SKM-1 treated with dmso at 0.1 percent for 144 hours (cell line): ENCODE data around the gene ZNF165.
A peak's percentile ranks its signal among the peaks of the same experiment; 100 is the strongest.
"Not testable (repeated sequence)": the region's sequence is repeated elsewhere in the genome, so short reads cannot be mapped to it uniquely, and the experiment has no call there.

ENCODE experiments used
- DNase-seq: peaks from one replicate; lab custom pipeline; 2025; ENCODE audit not compliant: unreplicated experiment; lab: John Stamatoyannopoulos, UW

Gene ZNF165

DNA sequence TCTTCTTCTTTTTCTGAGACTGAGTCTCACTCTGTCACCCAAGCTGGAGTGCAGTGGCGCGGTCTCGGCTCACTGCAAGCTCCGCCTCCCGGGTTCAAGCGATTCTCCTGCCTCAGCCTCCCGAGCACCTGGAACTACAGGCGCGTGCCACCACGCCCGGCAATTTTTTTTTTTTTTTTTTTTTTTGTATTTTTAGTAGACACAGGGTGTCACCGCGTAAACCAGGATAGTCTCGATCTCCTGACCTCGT is at the start of gene ZNF165:
TSS of gene ZNF165 (plus strand) at position 188 of the 250 bp plus-strand sequence. CDS start 4,913 bp downstream, outside the sequence.
- DNase-seq, result not testable (repeated sequence)

DNA sequence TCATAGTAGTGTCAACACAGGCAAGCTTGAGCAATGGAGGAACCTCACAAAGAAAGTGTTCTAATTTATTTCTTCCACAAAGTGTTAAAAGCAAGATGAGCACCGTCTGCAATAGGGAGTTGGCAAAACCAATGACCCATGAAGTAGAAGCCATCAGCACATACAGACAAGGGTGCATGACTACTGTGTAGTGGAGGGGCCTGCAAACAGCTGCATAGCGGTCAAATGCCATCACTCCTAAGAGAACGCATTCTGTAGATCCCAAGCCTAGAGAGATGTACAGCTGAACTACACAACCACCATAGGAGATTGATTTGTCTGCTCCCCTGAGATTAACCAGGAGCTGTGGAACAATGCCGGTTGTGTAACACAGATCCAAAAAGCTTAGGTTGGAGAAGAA is 26.8 kb upstream of the ZNF165 start:
- DNase-seq, result no peak

DNA sequence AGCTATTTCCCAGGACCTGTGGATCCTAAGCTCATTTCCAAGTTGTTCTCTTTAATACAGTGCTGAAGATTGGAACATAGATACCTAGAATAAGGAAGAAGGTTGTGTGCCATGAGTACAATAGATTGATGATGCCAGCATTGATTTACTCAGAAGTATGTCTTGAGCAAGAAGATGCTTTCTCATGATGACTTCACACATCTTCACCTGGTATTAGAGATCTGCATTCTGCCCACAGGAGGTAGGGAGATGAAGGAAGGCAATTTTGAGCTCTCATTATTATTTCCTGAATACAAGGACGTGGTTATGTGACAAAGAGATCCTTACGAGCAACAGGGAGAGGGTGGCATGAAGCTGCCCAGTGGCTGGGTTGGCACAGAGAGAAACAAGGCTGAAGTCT is 20.0 kb upstream of the ZNF165 start:
- no peak for DNase-seq

DNA sequence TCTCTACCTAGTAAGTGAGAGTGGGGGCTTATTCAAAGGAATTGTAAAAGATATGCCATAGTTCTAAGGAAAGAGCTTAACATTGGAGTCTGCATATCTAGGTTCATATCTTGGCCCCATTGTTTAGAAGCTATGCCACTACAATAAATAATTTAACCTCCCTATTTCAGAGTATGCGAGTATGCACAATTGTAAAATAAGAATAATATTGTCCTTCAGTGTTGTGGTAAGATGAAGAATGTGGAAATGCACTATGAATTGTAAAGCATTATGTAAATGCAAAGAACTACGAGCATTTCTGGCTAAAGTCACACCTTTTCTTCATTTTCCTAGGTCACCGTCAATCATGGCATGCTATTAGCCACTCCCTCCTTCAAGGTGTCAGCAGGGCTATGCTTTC is 16.1 kb upstream of the ZNF165 start:
- no peak for DNase-seq

DNA sequence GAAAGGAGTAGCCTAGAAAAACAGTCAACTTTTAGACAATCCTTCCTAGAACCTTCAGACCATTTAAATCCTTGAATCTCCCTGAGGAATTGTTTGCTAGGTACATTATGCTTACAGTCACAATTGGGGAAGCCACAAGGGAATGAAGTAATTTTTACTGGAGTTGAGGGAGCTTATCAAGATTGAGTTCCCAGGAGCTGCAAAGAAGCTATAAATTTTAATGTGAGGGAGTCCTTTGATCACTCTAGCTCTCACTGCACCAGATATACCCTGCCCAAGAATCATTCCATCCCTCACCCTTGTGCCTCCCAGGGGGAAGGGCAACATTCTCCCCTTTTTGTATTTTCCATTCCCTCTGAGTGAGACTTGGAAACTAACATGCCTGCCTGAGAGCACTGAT is 12.3 kb upstream of the ZNF165 start:
- DNase-seq, result no peak

DNA sequence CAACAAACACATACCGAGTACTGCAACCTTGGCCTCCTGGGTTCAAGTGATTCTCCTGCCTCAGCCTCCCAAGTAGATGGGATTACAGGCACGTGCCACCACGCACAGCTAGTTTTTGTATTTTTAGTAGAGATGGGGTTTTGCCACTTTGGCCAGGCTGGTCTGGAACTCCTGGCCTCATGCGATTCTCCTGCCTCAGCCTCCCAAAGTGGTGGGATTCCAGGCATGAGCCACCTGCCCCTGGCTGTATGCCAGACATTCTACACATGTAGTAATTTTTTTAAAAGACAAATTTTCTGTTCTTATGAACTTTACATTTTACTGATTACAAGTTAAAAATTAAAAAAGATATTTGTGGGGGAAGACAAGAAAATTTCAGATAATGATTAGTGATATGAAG is 9.4 kb upstream of the ZNF165 start:
- not testable (repeated sequence) for DNase-seq

DNA sequence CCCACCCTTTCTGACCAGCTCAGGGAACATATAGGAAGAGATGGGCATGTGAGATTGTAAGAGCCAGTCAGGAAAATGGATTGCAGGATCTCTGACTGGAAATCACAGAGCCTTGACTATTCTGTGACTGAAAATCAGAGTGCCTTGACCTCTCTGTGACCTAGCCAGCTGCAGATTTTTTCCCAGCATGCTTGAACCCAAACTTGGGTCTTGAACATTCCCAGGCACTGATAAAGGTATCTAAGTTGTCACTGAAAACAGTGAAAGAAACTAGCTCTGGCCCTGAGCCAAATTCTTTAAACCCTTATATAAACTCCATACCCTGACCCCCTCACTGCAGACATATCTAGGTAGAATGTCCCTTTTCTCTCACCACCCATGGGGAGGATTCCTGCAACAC is 2.3 kb upstream of the ZNF165 start:
- no peak for DNase-seq

DNA sequence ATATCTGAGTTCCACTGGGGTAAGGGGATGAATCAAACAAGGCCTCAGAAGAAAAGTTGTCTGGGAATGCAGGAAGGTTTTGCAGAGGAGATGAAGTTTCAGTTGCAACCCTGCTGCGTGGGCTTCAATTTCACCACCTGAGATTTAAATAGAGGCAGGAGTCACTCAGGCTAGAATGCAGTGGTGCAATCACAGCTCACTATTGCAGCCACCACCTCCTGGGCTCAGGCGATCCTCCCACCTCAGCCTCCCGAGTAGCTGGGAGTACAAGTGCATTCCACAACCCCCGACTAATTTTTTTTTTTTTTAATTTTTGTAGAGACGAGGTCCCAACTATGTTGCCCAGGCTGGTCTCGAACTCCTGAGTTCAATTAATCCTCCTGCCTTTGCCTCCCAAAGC is 1.5 kb upstream of the ZNF165 start:
- DNase-seq, result no peak

DNA sequence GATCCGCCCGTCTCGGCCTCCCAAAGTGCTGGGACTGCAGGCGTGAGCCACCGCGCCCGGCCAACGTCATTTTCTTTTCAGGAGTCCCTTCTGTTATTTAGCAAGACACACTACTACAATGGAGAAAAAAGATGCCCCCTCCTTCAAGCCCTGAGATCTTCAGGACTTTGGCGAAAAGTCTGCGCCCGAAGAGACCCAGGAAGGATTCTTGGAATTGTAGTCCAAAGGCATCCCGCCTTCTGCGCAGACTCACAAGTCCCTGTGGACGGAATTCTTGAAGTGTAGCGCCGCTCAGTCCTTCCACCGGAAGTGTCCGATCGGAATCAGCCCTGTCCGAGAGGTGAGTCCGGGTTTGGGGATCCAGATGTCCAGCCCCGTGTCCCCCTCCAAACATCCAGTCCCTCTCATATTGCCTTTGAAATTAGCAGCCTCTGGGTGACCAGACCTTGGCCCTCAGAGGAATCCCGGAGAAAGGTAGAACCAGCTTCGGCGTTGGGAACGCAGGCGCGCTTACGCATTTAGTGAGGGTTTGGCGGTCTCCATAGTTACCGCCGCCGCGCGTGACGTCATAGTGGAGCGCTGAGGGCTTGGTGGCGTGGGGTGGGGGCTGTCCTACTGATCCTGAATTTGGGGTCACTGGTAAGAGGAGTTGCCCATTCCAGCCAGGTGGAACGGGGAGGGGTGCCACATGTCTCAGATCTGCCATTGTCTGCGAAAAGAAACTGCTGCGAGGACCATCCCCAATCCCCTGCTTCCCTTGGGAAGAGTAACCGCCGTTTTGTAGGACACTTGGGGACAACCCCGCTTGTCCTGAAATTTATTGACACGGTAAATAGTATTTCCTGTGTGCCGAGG is 490 bp downstream of the ZNF165 start:
- peak; percentile 82 for DNase-seq

DNA sequence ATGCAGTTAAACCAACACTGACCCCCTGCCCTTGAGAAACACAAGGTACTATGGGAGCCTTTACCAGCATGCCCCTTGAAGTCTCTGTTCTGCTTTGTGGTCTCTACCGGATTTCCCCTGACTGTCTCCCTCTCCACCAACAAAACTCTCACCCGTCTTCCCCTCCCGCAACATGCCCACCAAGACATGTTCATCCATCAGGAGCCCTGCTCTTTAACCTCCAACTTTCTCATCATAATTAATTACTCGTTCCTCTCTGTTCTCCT is 1.1 kb downstream of the ZNF165 start:
- DNase-seq, result peak; percentile 41

DNA sequence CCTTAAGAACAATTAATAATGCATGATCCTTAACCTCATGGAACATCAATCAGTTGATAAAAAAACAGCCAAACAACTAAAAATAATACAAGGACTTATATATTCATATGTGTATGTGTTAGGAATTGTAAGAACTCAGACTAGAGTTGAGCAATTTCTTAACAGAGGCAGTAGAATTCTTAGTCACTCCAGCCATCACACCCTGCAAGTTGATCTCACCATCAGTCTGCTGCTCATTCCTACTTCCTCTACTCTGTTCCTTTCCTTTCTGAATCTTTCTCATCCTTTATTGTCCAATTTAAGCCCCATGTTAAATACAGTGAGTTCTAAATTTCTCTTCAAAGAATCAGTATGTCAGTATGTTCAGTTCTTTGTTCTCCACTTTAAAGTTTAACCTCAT is 2.6 kb downstream of the ZNF165 start:
- DNase-seq, result no peak

DNA sequence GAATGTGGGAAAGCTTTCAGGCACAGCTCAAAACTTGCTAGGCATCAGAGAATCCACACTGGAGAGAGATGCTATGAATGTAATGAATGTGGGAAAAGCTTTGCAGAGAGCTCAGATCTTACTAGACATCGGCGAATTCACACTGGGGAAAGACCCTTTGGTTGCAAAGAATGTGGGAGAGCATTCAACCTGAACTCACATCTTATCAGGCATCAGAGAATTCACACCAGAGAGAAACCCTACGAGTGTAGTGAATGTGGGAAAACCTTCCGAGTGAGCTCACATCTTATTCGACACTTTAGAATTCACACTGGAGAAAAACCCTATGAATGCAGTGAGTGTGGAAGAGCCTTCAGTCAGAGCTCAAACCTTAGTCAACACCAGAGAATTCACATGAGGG is 8.7 kb downstream of the ZNF165 start:
- DNase-seq, result no peak

DNA sequence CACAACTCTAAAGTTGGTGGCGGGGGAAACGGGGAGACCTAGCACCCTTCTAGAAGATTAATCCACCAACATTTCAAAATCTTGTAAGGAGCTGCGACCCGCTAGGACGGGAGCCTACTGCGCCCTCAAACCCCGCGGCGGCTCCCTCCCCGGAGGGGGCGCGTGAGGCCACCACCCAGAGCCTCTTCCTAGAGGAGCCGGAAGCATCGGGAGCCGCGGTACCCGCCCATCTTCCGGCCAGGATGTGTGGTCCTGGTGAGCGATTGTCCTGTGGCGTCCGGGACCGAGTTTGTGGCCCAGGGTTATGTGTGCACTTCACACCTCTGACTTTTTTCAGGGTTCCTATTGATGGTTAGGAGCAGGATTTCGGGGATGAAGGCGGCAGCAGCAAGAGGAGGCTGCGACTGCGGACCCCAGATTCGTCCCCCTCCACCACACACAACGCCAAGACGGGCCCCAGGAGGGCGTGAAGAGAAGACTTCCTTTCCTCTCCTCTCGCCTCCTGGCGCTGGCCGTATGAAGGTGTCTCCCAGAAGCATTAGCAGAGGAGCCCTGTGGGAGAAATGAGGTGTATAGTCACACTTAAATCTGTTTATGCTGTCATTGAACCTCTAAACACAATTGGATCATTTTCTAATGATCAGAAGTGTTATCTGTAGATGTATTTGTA is 10.7 kb downstream of the ZNF165 start:
- no peak for DNase-seq

DNA sequence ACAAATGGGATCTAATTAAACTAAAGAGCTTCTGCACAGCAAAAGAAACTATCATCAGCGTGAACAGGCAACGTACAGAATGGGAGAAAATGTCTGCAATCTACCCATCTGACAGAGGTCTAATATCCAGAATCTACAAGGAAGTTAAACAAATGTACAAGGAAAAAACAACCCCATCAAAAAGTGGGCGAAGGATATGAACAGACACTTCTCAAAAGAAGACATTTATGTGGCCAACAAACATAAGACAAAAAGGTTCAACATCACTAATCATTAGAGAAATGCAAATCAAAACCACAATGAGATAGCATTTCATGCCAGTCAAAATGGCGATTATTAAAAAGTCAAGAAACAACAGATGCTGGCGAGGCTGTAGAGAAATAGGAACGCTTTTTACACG is 21.9 kb downstream of the ZNF165 start:
- not testable (repeated sequence) for DNase-seq

DNA sequence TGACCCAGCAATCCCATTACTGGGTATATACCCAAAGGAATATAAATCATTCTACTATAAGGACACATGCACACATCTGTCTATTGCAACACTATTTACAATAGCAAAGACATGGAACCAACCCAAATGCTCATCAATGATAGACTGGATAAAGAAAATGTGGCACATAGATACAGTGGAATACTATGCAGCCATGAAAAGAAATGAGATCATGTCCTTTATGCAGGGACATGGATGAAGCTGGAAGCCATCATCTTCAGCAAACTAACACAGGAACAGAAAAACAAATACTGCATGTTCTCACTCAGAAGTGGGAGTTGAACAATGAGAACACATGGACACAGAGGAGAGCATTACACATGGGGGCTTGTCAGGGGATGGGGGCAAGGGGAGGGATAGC is 22.3 kb downstream of the ZNF165 start:
- not testable (repeated sequence) for DNase-seq

DNA sequence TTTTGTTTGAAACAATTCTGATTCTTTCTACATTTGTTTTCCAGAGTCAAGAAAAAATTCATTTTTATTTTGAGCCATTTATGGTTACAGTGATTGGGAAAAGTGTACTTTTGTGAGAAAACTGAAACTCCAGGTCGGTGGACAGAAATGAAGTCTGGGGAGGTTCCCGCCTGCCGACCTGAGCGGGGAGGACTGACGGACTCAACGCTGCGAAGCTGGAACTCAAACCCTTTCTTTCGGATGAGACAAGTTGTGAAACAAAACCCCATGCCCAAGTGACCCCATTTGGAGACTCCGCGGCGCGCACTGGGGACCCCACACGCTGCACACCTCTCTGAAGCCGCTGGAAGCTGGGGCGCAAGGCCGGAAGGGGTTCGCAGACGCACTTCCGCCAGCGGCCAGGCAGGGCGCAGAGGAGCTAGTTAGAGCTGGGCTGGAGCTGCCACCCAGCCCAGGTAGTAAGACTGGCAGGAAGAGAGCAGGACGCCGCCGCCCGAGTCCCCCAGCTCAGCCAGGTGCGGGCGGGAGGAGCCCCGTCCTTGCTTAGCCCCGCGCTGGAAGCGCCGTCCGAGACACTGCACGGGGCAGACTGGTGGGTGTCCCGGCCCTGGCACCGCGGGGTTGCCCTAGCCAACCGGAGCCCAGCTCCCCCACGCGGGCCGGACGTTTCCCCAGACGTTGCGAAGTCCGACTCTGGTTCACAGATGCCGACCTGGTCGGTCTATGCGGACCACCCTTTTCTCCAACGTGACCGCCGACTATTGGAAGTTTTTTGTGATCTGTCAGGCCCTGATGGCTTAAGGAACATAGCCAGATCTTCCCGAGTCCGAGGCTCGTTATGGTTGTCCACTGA is 24.2 kb downstream of the ZNF165 start:
- DNase-seq, result peak; percentile 78

DNA sequence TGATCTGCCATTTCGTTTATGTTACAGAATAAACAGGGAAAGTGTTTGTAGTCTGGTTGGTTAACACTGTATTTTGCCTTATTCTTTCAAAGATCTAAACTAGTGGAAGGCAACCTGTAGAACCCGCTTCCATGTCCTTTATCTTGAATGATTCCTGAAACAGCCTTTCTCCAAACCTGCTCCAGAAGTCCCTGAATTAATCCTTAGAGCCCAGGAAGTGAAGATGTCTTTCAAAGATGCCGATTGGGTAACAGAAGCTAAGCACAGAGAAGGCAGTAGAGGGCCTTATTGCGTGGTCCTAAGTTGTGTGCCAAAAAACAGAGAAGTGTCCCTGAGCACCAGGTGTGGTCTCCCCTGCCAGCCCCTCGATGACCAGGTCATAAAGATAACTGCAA is 24.9 kb downstream of the ZNF165 start:
- DNase-seq, result peak; percentile 42

DNA sequence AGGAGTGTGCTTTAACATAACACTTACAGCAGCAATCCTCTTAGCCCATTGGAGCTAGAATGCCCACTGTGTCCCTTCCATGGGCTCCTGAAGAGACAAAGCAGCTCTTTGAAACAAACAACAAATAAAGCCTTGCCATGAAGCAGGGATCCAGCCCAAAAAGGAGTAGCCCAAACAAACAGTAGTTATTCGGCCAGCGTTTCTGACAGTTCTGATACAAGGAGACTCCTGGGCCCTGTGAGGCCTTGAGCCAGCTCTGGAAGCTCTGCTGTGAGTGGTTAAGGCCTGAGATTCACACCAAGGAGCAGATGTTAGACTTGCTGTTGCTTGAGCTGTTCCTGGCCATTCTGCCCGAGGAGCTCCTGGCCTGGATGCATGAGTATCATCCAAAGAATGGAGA is 27.1 kb downstream of the ZNF165 start:
- no peak for DNase-seq

DNA sequence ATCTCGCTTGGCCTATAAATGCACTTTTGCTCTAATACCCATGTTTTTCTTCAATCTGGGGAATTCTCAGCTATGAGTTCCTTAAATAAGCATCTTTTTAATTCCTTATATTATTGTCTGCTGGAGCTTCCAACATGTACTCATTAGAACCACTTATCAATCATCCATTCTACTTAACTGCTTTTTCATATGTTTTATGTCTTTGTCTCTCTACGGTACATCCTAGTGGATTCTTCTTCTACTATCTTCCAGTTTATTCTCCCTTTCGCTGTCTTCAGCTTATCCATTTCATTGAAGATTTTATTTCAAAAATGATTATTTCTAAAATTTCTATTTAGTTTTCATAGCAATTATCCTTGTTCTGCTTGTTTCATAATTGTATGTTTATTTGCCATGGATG is 31.6 kb downstream of the ZNF165 start:
- DNase-seq, result no peak

DNA sequence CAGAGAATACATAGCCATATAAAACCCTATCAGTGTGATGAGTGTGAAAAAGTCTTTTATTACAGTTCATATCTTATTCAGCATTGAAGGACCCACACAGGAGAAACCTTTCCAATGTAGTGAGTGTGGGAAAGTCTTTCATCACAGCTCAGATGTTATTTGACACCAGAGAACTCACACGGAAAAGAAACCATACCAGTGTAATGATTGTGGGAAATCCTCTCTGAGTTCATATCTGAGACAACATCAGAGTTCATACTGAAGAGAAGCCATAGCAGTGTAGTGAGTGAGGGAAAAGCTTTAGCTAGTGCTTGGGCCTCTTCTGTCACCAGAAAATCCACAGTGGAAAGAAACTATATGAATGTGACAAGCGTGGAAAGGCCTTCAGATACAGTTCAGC is 35.4 kb downstream of the ZNF165 start:
- no peak for DNase-seq

DNA sequence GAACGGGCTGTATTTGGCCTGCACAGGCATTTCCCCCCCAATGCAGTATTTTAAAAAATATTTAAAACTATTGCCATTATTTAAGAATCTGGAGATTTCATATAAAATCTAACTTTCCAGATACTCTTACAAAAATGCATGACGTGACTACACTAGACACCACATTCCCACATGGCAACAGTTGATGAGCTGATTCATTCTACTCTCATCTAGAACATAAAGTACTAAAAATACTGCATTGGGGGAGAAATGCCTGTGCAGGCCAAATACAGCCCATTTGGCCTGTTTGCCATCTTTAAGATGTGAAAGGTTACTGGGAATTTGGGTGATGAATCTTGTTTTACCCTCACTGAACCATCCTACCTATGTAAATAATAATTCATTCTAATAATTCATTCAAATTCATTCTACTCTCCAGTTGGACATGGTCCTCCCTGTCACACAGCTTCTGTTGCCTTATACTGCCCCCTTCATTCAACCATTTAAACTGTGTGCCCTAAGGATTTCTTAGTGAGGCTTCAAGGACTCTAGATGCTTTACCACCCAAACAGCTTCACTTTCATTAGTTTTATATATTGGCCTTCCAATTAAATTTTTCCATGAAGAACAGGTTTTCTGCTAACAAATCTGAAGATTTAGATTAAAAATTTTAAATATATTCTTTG is 37.1 kb downstream of the ZNF165 start:
- no peak for DNase-seq

DNA sequence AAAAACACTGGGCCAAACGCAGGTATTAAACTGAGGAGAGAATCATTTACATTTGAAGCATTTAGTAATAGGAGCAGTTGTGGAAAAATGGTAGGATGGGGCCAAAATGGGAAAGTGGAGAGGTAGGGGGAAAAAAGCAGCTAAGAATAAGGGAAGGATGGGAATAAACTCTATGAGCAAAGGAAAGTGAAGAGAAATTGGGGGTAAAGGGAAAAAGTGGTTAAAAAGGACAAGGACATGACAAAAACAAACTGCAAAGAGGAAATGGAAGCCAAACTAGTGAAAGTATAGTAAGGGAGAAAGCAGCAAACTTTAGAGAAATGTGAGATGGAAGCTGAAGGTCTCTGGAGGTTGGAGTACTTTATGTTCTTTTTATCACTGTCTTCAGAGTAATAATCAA is 37.8 kb downstream of the ZNF165 start:
- DNase-seq, result no peak
